H1 (cell line): ENCODE measurements around the gene PUS7L. TPM values are rescaled to one million over a fixed set of nuclear protein-coding genes. Genes with fewer than 3 reads are reported as not detected.

Experiments used
- CTCF ChIA-PET: fragments of 300-600 bp; sonication (Branson Sonifier 250); formaldehyde crosslinking; loops from one replicate; lab custom pipeline; 2021; ENCODE audit not compliant: partially characterized antibody; lab: Charles Lee
- POLR2A ChIA-PET: fragments of 300-600 bp; sonication (Branson Sonifier 250); formaldehyde crosslinking; loops from one replicate; lab custom pipeline; 2021; ENCODE audit warnings: inconsistent platforms; ENCODE audit not compliant: partially characterized antibody; lab: Charles Lee
- DNase-seq, 2 experiments: peaks; one replicate each; pipeline versions ENCODE4 v3.0.0 to v3.0.0-alpha.2; 2010 to 2022; ENCODE audit warnings: low spot score in 2 of 2, low read depth in 1 of 2, mixed read lengths in 1 of 2
- FAIRE-seq: peaks from 2 replicates; lab custom pipeline; 2011; peaks lifted over from hg19 to GRCh38; lab: Jason Lieb, UNC
- H2AFZ ChIP-seq: 2 replicates; pipeline ENCODE4 v1.8.1; 2012; ENCODE audit warnings: low read length, inconsistent platforms
- H2AK5ac ChIP-seq: 2 replicates; pipeline ENCODE4 v1.6.1; 2013; ENCODE audit warnings: low read depth, low read length
- H2BK120ac ChIP-seq: replicated peaks from 2 replicates; pipeline ENCODE3; 2013; ENCODE audit warnings: low read depth, low read length, inconsistent platforms
- H2BK12ac ChIP-seq: 2 replicates; pipeline ENCODE4 v1.6.1; 2013; ENCODE audit warnings: low read depth, low read length
- H2BK15ac ChIP-seq: 2 replicates; pipeline ENCODE4 v1.6.1; 2013; ENCODE audit warnings: low read length
- H2BK20ac ChIP-seq: 2 replicates; pipeline ENCODE4 v1.6.1; 2013; ENCODE audit warnings: low read length
- H2BK5ac ChIP-seq: 2 replicates; pipeline ENCODE4 v1.6.1; 2013; ENCODE audit warnings: low read depth, low read length
- H3K14ac ChIP-seq: 2 replicates; pipeline ENCODE4 v1.6.1; 2013; ENCODE audit warnings: inconsistent platforms; ENCODE audit not compliant: insufficient read length
- H3K18ac ChIP-seq: 2 replicates; pipeline ENCODE4 v1.6.1; 2013; ENCODE audit warnings: low read length; ENCODE audit errors: extremely low read depth
- H3K23ac ChIP-seq: 2 replicates; pipeline ENCODE4 v1.6.1; 2013; ENCODE audit warnings: inconsistent platforms; ENCODE audit not compliant: insufficient read length
- H3K23me2 ChIP-seq: 2 replicates; pipeline ENCODE4 v1.6.1; 2013; ENCODE audit warnings: low read depth, low read length
- H3K27ac ChIP-seq: 2 replicates; pipeline ENCODE4 v1.6.1; 2011; ENCODE audit warnings: low read depth, low read length, inconsistent platforms
- H3K27me3 ChIP-seq, 4 experiments: replicated peaks in 1 of 4; 1 replicate in 1 of 4; 2 replicates in 3 of 4; pipeline versions ENCODE4 v1.6.1 to v1.8.1; 2011 to 2013; ENCODE audit warnings: low read length in 3 of 4, mild to moderate bottlenecking in 3 of 4, inconsistent platforms in 2 of 4, mixed read lengths in 2 of 4, moderate library complexity in 1 of 4; ENCODE audit not compliant: control insufficient read depth in 3 of 4, insufficient read depth in 3 of 4; ENCODE audit errors: extremely low read depth in 1 of 4
- H3K36me3 ChIP-seq, 4 experiments: 2 replicates each; pipeline versions ENCODE4 v1.6.1 to v1.8.1; 2011 to 2013; ENCODE audit warnings: mild to moderate bottlenecking in 4 of 4, low read length in 3 of 4, moderate library complexity in 2 of 4, control low read depth in 1 of 4, inconsistent platforms in 1 of 4; ENCODE audit not compliant: insufficient read depth in 4 of 4, control insufficient read depth in 2 of 4
- H3K4ac ChIP-seq: replicated peaks from 2 replicates; pipeline ENCODE3; 2013; ENCODE audit warnings: low read length, low read depth, mixed read lengths, inconsistent platforms; ENCODE audit not compliant: insufficient read length
- H3K4me1 ChIP-seq, 4 experiments: replicated peaks in 1 of 4; 1 replicate in 1 of 4; 2 replicates in 3 of 4; pipeline versions ENCODE4 v1.6.1 to v1.8.1; 2011 to 2013; ENCODE audit warnings: low read length in 3 of 4, inconsistent platforms in 2 of 4, mixed read lengths in 1 of 4; ENCODE audit not compliant: insufficient read depth in 4 of 4, control insufficient read depth in 3 of 4
- H3K4me2 ChIP-seq, 2 experiments: 2 replicates each; pipeline versions ENCODE4 v1.6.1 to v1.8.1; 2011 to 2013; ENCODE audit warnings: low read depth in 2 of 2, low read length in 2 of 2, control low read depth in 1 of 2, inconsistent platforms in 1 of 2, mild to moderate bottlenecking in 1 of 2; ENCODE audit not compliant: insufficient read depth in 1 of 2
- H3K4me3 ChIP-seq, 4 experiments: fragments of 200-600, 300-600 bp in 1 of 4; sonication (generic), shearing (Covaris generic), sonication (Bioruptor Twin) in 1 of 4; 2 replicates each; pipeline versions ENCODE4 v1.5.1 to v1.8.1; 2011 to 2016; ENCODE audit warnings: low read length in 4 of 4, low read depth in 3 of 4, control low read depth in 2 of 4, inconsistent platforms in 2 of 4, mild to moderate bottlenecking in 2 of 4, mixed read lengths in 1 of 4, moderate library complexity in 1 of 4; ENCODE audit not compliant: insufficient read depth in 2 of 4; ENCODE audit errors: extremely low read depth in 1 of 4
- H3K56ac ChIP-seq: replicated peaks from 2 replicates; pipeline ENCODE3; 2013; ENCODE audit warnings: low read depth, mild to moderate bottlenecking, mixed read lengths, low read length, inconsistent platforms; ENCODE audit not compliant: insufficient read length
- H3K79me1 ChIP-seq: 2 replicates; pipeline ENCODE4 v1.6.1; 2013; ENCODE audit warnings: low read depth, low read length, control low read depth
- H3K79me2 ChIP-seq, 2 experiments: 2 replicates each; pipeline versions ENCODE4 v1.6.1 to v1.8.1; 2012 to 2013; ENCODE audit warnings: low read length in 2 of 2, mild to moderate bottlenecking in 2 of 2, inconsistent platforms in 1 of 2; ENCODE audit not compliant: insufficient read depth in 2 of 2, control insufficient read depth in 1 of 2
- H3K9ac ChIP-seq, 4 experiments: replicated peaks in 1 of 4; 1 replicate in 1 of 4; 2 replicates in 3 of 4; pipeline versions ENCODE4 v1.6.1 to v1.8.1; 2011 to 2013; ENCODE audit warnings: low read depth in 3 of 4, low read length in 3 of 4, control low read depth in 2 of 4, mild to moderate bottlenecking in 2 of 4, moderate library complexity in 2 of 4, inconsistent platforms in 1 of 4; ENCODE audit errors: extremely low read depth in 1 of 4
- H3K9me3 ChIP-seq, 2 experiments: 2 replicates each; pipeline versions ENCODE4 v1.6.1 to v1.8.1; 2012 to 2013; ENCODE audit warnings: mild to moderate bottlenecking in 2 of 2, moderate library complexity in 2 of 2, control low read depth in 1 of 2, inconsistent platforms in 1 of 2, low read depth in 1 of 2, low read length in 1 of 2, mixed read lengths in 1 of 2; ENCODE audit not compliant: insufficient read depth in 2 of 2
- H4K20me1 ChIP-seq, 2 experiments: replicated peaks in 1 of 2; 2 replicates each; pipeline versions ENCODE3 to v1.8.1; 2011 to 2013; ENCODE audit warnings: inconsistent platforms in 2 of 2, low read length in 2 of 2, mild to moderate bottlenecking in 1 of 2; ENCODE audit not compliant: insufficient read depth in 2 of 2, control insufficient read depth in 1 of 2
- H4K5ac ChIP-seq: 2 replicates; pipeline ENCODE4 v1.6.1; 2013; ENCODE audit warnings: low read length, low read depth, mixed read lengths, inconsistent platforms; ENCODE audit not compliant: insufficient read length
- H4K8ac ChIP-seq: 2 replicates; pipeline ENCODE4 v1.8.0; 2013; ENCODE audit warnings: mild to moderate bottlenecking, moderate library complexity, low read length, inconsistent platforms; ENCODE audit not compliant: insufficient read depth; ENCODE audit errors: extremely low read depth
- H4K91ac ChIP-seq: replicated peaks from 2 replicates; pipeline ENCODE3; 2013; ENCODE audit warnings: low read length, mixed read lengths, inconsistent platforms; ENCODE audit not compliant: insufficient read length
- ATF2 ChIP-seq: IDR thresholded peaks from 2 replicates; pipeline ENCODE4 v1.6.1; 2012; ENCODE audit warnings: low read length, inconsistent platforms
- BCL11A ChIP-seq, 2 experiments: IDR thresholded peaks; one replicate each; pipeline ENCODE4 v1.6.1; 2011; ENCODE audit warnings: low read depth in 2 of 2, low read length in 2 of 2, mild to moderate bottlenecking in 2 of 2
- CBX5 ChIP-seq: fragments of 300-800, 300-1000 bp; sonication (generic); IDR thresholded peaks from 2 replicates; pipeline ENCODE4 v1.7.1; 2016; ENCODE audit warnings: antibody characterized with exemption, low read length, low read depth
- CTBP2 ChIP-seq: IDR thresholded peaks from 2 replicates; pipeline ENCODE4 v1.7.0; 2011; ENCODE audit warnings: borderline replicate concordance, mild to moderate bottlenecking, moderate library complexity, mixed read lengths, low read length; ENCODE audit not compliant: insufficient read depth, insufficient read length
- KDM1A ChIP-seq: fragments of 200-600, 300-600 bp; sonication (generic); IDR thresholded peaks from 2 replicates; pipeline ENCODE4 v1.7.1; 2016; ENCODE audit warnings: mild to moderate bottlenecking, low read length, borderline replicate concordance
- NANOG ChIP-seq: IDR thresholded peaks from 2 replicates; pipeline ENCODE4 v1.6.1; 2011; ENCODE audit warnings: low read length, low read depth, mild to moderate bottlenecking, inconsistent platforms; ENCODE audit not compliant: insufficient read depth, poor library complexity, severe bottlenecking
- PHF8 ChIP-seq: fragments of 200-600 bp; sonication (generic); conservative IDR thresholded peaks from 2 replicates; pipeline ENCODE4 v1.7.1; 2012; ENCODE audit warnings: low read depth, mild to moderate bottlenecking, inconsistent platforms, low read length, moderate library complexity
- POLR2AphosphoS5 ChIP-seq: IDR thresholded peaks from 2 replicates; pipeline ENCODE4 v1.6.1; 2011; ENCODE audit warnings: low read depth, low read length
- SIRT6 ChIP-seq: IDR thresholded peaks from one replicate; pipeline ENCODE4 v1.7.1; 2012; ENCODE audit warnings: low read length, inconsistent platforms
- SP4 ChIP-seq: IDR thresholded peaks from 2 replicates; pipeline ENCODE4 v1.6.1; 2012; ENCODE audit warnings: low read length, inconsistent platforms
- TAF1 ChIP-seq: IDR thresholded peaks from 2 replicates; pipeline ENCODE4 v1.6.1; 2011; ENCODE audit warnings: mild to moderate bottlenecking, low read depth, low read length
- polyA plus RNA-seq, 7 experiments: library from polyadenylated mRNA; depleted of rRNA in 3 of 7; stranded (reverse) in 5 of 7; unstranded in 2 of 7; fragments of >200 nt in 5 of 7; fragments of 200-250 nt in 2 of 7; gene quantifications; 1 replicate in 5 of 7; 2 replicates in 1 of 7; 4 replicates in 1 of 7; pipeline versions ENCODE4 v1.2.1 to v1.2.3, GENCODE V29; 2011 to 2013; ENCODE audit warnings: missing spikeins in 2 of 7, mixed read lengths in 2 of 7
- total RNA-seq: library from RNA; stranded (reverse); fragmentation: NEBNext Ultra II Directional; extraction: Animal tissue kit (Norgen Biotek cat#: 25700); gene quantifications from 2 replicates; pipeline ENCODE4 v1.2.1, GENCODE V29; 2021

Gene PUS7L
- total and polyA plus RNA-seq, 2 of the 8 experiments (the other 6 are each of a cell fraction or from before 2014, with no cell fraction given): 3.6 to 26.8 TPM

- Histone ChIP-seq H2BK120ac (no peak overlapping the region), H3K9ac (no peak overlapping the region; a peak in 1 of 7 replicates), H3K27me3 (no peaks in the 10 kb centered on the region), H3K79me2 (no peaks in the 10 kb centered on the region), H2AK5ac (0 out of 2 replicates have a peak overlapping the region, but pooled peaks have one; percentile 29), H3K27ac (no peak overlapping the region), H3K14ac (no peak overlapping the region), H3K9me3 (no peaks in the 10 kb centered on the region), H4K5ac (no peak overlapping the region), H3K4me2 (no peak overlapping the region), H4K8ac (no peak overlapping the region), H3K79me1 (no peaks in the 10 kb centered on the region), H2BK5ac (no peak overlapping the region), H3K18ac (no peak overlapping the region), H4K20me1 (no peaks in the 10 kb centered on the region), H3K4me1 (peaks cover 0 to 5% (median 2%) of the 10 kb centered on the region in 4 experiments; a peak in 5 of 7 replicates), H4K91ac (no peak overlapping the region), H3K23ac (no peak overlapping the region), H3K23me2 (no peaks in the 10 kb centered on the region), H2BK12ac (no peak overlapping the region), H2AFZ (no peak overlapping the region), H3K4me3 (no peak overlapping the region), H2BK15ac (peak overlapping the region; percentile 48; the same call in 1 of the 2 replicates), H3K56ac (no peak overlapping the region), H3K36me3 (0 out of 8 replicates have a peak, but pooled peaks cover 0 to 6% (median 0%) of the 10 kb centered on the region in 4 experiments), H2BK20ac (no peak overlapping the region), H3K4ac (no peak overlapping the region)
- DNase-seq (no peak), FAIRE-seq (no peak)
- TF ChIP-seq TAF1 (no peak), POLR2AphosphoS5 (no peak), SP4 (no peak), KDM1A (no peak), ATF2 (no peak), SIRT6 (no peak), NANOG (no peak), CTBP2 (no peak), PHF8 (no peak), CBX5 (no peak), BCL11A (IDR thresholded peaks at IDR 0.05; ENCODE audit: low read depth in 2 of 2, low read length in 2 of 2) (no peak)
- POLR2A ChIA-PET: interaction anchor here (0.7 kb wide), 1 partner anchor 14 kb away, joined by 3 read pairs; no protein-coding TSS in a partner anchor
- CTCF ChIA-PET: interaction anchor here (1.7 kb wide), 1 partner anchor 10 kb away, joined by 5 read pairs; no protein-coding TSS in a partner anchor
Observed at GRCh38 chr12:43766291-43766690, 7.7 kb upstream of the PUS7L start.
